ENCODE data around the gene LRRC14B. TPM values are rescaled to one million over a fixed set of nuclear protein-coding genes. Genes with fewer than 3 reads are reported as not detected.

Gene LRRC14B
- total and polyA plus RNA-seq, 2 of the 13 experiments (the other 11 are each of a cell fraction or from before 2014, with no cell fraction given) = not detected

DNA sequence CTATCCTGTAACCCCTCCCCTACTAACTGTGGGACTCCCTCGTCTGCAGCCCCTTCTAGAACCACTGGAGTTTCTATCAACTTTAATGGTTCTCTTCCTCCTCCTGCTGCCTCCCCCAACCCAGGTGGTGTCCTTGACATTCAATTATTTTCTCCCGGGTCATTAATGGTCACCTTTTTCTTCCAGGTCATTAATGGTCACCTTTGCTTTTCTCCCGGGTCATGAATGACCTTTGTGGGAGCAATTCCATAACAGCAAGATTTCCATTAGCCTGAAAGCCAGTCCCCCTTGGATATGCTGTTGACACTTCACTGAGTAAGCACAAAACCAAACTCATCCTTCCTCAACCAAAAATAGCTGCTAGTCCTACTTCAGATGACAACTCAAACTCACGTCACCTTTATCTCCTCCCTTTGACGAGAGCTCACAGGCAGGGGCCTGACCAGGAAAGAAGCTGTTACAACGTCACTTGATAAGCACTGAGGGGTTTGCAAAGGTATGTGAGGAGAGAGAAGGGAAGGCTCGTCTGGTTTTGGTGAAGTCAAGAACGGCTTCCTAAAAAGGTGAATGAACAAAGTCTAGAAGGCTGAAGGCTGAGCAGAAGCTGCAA is 15.7 kb downstream of the LRRC14B start:
- Histone ChIP-seq H3K4me2 (ENCODE audit: low read depth, low read length) (no peak overlapping the region), H3K27ac (ENCODE audit: extremely low read length, insufficient read depth, low read length) (no peak overlapping the region), H2AFZ (ENCODE audit: low read length) (no peak overlapping the region), H4K20me1 (ENCODE audit: insufficient read depth, low read length) (peaks cover 18% of the 10 kb centered on the region; the same call in 1 of the 2 replicates), H3K4me1 (ENCODE audit: insufficient read depth, low read length) (no peaks in the 10 kb centered on the region), H3K79me2 (ENCODE audit: insufficient read depth, low read length) (peaks cover 27% of the 10 kb centered on the region), H3K4me3 (replicated peaks in 1 of 3; ENCODE audit: insufficient read depth in 1 of 3, low read depth in 2 of 3, low read length in 3 of 3) (no peak overlapping the region), H3K9me3 (ENCODE audit: low read length) (no peaks in the 10 kb centered on the region), H3K9ac (ENCODE audit: insufficient read depth, low read depth, low read length) (no peak overlapping the region), H3K27me3 (ENCODE audit: control insufficient read depth in 1 of 2, insufficient read depth in 2 of 2, low read length in 2 of 2) (no peaks in the 10 kb centered on the region), H3K36me3 (replicated peaks in 1 of 2; ENCODE audit: control insufficient read depth in 1 of 2, insufficient read depth in 2 of 2, low read length in 2 of 2) (peaks cover 15 to 40% of the 10 kb centered on the region in 2 experiments; a peak in 4 of 5 replicates)
- TF ChIP-seq GFI1 (CRISPR knock-in tag; IDR thresholded peaks at IDR 0.05; ENCODE audit: borderline replicate concordance) = no peak
- no peak for TF ChIP-seq ZNF782 (CRISPR knock-in tag; IDR thresholded peaks at IDR 0.05; ENCODE audit: borderline replicate concordance)
- TF ChIP-seq, protein P1, sequence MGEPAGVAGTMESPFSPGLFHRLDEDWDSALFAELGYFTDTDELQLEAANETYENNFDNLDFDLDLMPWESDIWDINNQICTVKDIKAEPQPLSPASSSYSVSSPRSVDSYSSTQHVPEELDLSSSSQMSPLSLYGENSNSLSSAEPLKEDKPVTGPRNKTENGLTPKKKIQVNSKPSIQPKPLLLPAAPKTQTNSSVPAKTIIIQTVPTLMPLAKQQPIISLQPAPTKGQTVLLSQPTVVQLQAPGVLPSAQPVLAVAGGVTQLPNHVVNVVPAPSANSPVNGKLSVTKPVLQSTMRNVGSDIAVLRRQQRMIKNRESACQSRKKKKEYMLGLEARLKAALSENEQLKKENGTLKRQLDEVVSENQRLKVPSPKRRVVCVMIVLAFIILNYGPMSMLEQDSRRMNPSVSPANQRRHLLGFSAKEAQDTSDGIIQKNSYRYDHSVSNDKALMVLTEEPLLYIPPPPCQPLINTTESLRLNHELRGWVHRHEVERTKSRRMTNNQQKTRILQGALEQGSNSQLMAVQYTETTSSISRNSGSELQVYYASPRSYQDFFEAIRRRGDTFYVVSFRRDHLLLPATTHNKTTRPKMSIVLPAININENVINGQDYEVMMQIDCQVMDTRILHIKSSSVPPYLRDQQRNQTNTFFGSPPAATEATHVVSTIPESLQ (CRISPR knock-in tag; conservative IDR thresholded peaks at IDR 0.05) = no peak
- no peak for TF ChIP-seq ZMYM3 (CRISPR knock-in tag; IDR thresholded peaks at IDR 0.05)
- in situ Hi-C loops (cut with HindIII; ENCODE audit: extremely low pct_ligation_motif_present, low pct_unique_long_range_greater_than_20kb) = no loop called here
- ChIA-PET CTCF (ENCODE audit: low intra/inter-chr PET ratio, low total read pairs) (no interaction called here), POLR2A (no interaction called here)
- no peak for DNase-seq (ENCODE audit: low spot score)
- ATAC-seq = no peak
- BruUV-seq (replicated peaks) = no TSS peak
- FAIRE-seq = no peak
- 93% methylated on average over 8 of the region's 8 CpGs for WGBS (ENCODE audit: low lambda C conversion rate)
- intact Hi-C loops (cut with micrococcal nuclease; ENCODE audit: unreplicated experiment) = no loop called here

DNA sequence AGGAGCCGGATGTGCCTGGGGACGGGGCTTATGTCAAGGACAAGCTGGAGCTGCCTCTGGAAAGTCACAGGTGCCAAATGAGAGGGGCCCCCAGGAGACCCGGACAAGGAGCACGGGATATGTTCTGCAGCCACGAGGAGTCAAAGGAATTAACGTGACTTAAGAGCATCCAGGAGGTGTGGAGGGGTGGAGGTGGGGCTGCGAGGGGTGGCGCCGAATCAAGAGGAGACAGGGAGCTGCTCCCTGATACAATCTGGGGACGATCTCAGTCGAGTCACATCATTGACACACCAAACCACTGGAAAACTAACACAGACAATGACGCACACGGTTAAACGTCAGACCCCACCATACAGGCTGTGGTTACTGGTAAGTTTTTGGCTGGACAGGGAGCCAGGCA is 16.3 kb downstream of the LRRC14B start:
- H3K4me3 ChIP-seq (replicated peaks in 1 of 3; ENCODE audit: insufficient read depth in 1 of 3, low read depth in 2 of 3, low read length in 3 of 3) = no peak overlapping the region
- peaks cover 27% of the 10 kb centered on the region for H3K79me2 ChIP-seq (ENCODE audit: insufficient read depth, low read length)
- 91% methylated on average over 14 of the region's 14 CpGs for WGBS (ENCODE audit: low lambda C conversion rate)
- no peaks in the 10 kb centered on the region for H3K9me3 ChIP-seq (ENCODE audit: low read length)
- BruUV-seq (replicated peaks) = no TSS peak
- ChIA-PET CTCF (ENCODE audit: low intra/inter-chr PET ratio, low total read pairs) (no interaction called here), POLR2A (no interaction called here)
- no peak overlapping the region for H3K27ac ChIP-seq (ENCODE audit: extremely low read length, insufficient read depth, low read length)
- H3K27me3 ChIP-seq (ENCODE audit: control insufficient read depth in 1 of 2, insufficient read depth in 2 of 2, low read length in 2 of 2) = no peaks in the 10 kb centered on the region
- H3K4me2 ChIP-seq (ENCODE audit: low read depth, low read length) = no peak overlapping the region
- intact Hi-C loops (cut with micrococcal nuclease; ENCODE audit: unreplicated experiment) = no loop called here
- H4K20me1 ChIP-seq (ENCODE audit: insufficient read depth, low read length) = peaks cover 18% of the 10 kb centered on the region; the same call in 1 of the 2 replicates
- H2AFZ ChIP-seq (ENCODE audit: low read length) = no peak overlapping the region
- FAIRE-seq = no peak
- ATAC-seq = no peak
- no peak overlapping the region for H3K9ac ChIP-seq (ENCODE audit: insufficient read depth, low read depth, low read length)
- H3K36me3 ChIP-seq (replicated peaks in 1 of 2; ENCODE audit: control insufficient read depth in 1 of 2, insufficient read depth in 2 of 2, low read length in 2 of 2) = peaks cover 15 to 40% of the 10 kb centered on the region in 2 experiments; a peak in 4 of 5 replicates
- in situ Hi-C loops (cut with HindIII; ENCODE audit: extremely low pct_ligation_motif_present, low pct_unique_long_range_greater_than_20kb) = no loop called here
- no peak for DNase-seq (ENCODE audit: low spot score)
- no peaks in the 10 kb centered on the region for H3K4me1 ChIP-seq (ENCODE audit: insufficient read depth, low read length)
- TF ChIP-seq, protein P2, sequence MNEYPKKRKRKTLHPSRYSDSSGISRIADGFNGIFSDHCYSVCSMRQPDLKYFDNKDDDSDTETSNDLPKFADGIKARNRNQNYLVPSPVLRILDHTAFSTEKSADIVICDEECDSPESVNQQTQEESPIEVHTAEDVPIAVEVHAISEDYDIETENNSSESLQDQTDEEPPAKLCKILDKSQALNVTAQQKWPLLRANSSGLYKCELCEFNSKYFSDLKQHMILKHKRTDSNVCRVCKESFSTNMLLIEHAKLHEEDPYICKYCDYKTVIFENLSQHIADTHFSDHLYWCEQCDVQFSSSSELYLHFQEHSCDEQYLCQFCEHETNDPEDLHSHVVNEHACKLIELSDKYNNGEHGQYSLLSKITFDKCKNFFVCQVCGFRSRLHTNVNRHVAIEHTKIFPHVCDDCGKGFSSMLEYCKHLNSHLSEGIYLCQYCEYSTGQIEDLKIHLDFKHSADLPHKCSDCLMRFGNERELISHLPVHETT (CRISPR knock-in tag; conservative IDR thresholded peaks at IDR 0.05) = no peak
- TF ChIP-seq SIX1 (CRISPR knock-in tag; IDR thresholded peaks at IDR 0.05; ENCODE audit: borderline replicate concordance) = no peak
- TF ChIP-seq ZNF253 (CRISPR knock-in tag; IDR thresholded peaks at IDR 0.05; ENCODE audit: borderline replicate concordance) = no peak
- no peak for TF ChIP-seq TCF12 (IDR thresholded peaks at IDR 0.05)
- TF ChIP-seq TCF12 (CRISPR knock-in tag; IDR thresholded peaks at IDR 0.05) = no peak
- no peak for TF ChIP-seq MTA3 (CRISPR knock-in tag; IDR thresholded peaks at IDR 0.05)
